Mesenteric fat pad (tissue), 1 donor: ENCODE results near the gene TRPV5. TPM values are rescaled to one million over a fixed set of nuclear protein-coding genes. Genes with fewer than 3 reads are reported as not detected.

Experiments
- DNase-seq: peaks from one replicate; pipeline ENCODE4 v3.0.0-alpha.2; 2020; ENCODE audit warnings: low spot score
- total RNA-seq: library from RNA; stranded (reverse); fragmentation: NEBNext Ultra II Directional; extraction: Animal tissue kit (Norgen Biotek cat#: 25700); gene quantifications from one replicate; pipeline ENCODE4 v1.2.1, GENCODE V29; 2021
- donor health status: DM: yes; HTN: yes; CAD: no.

The TRPV5 gene
- total RNA-seq, 1 donor from 2014 or later, result not detected

GRCh38 chr7:142941541-142941940, 8.0 kb upstream of the TRPV5 start:
- DNase-seq, result no peak

GRCh38 chr7:142940966-142941535, 7.5 kb upstream of the TRPV5 start:
- no peak for DNase-seq

- DNase-seq, result no peak
Observed at GRCh38 chr7:142939226-142939910, 5.8 kb upstream of the TRPV5 start, which contains the start of gene LLCFC1. TSS of gene LLCFC1 (plus strand) at chr7:142939484. CDS start at chr7:142939622, 138 bp downstream.

- DNase-seq, result no peak
Observed at GRCh38 chr7:142938611-142939010, 5.1 kb upstream of the TRPV5 start.

GRCh38 chr7:142935941-142936565, 2.5 kb upstream of the TRPV5 start:
- no peak for DNase-seq

GRCh38 chr7:142934056-142934455, 510 bp upstream of the TRPV5 start:
- no peak for DNase-seq

GRCh38 chr7:142933092-142933475, 462 bp downstream of the TRPV5 start:
- no peak for DNase-seq

GRCh38 chr7:142932386-142933091, 1.0 kb downstream of the TRPV5 start:
- no peak for DNase-seq

- DNase-seq, result no peak
Observed at GRCh38 chr7:142930126-142930730, 3.3 kb downstream of the TRPV5 start.

GRCh38 chr7:142927949-142928348, 5.6 kb downstream of the TRPV5 start:
- DNase-seq, result no peak

- no peak for DNase-seq
Observed at GRCh38 chr7:142927085-142927745, 6.3 kb downstream of the TRPV5 start.

GRCh38 chr7:142925413-142925812, 8.1 kb downstream of the TRPV5 start:
- DNase-seq, result no peak

- no peak for DNase-seq
Observed at GRCh38 chr7:142923391-142923790, 10.2 kb downstream of the TRPV5 start.

- no peak for DNase-seq
Observed at GRCh38 chr7:142919656-142920055, 13.9 kb downstream of the TRPV5 start.

- DNase-seq, result no peak
Observed at GRCh38 chr7:142918901-142919300, 14.6 kb downstream of the TRPV5 start.

GRCh38 chr7:142917447-142917846, 16.1 kb downstream of the TRPV5 start:
- DNase-seq, result no peak

- no peak for DNase-seq
Observed at GRCh38 chr7:142916508-142916907, 17.0 kb downstream of the TRPV5 start.

- no peak for DNase-seq
Observed at GRCh38 chr7:142915315-142915714, 18.2 kb downstream of the TRPV5 start.

- no peak for DNase-seq
Observed at GRCh38 chr7:142914121-142914520, 19.4 kb downstream of the TRPV5 start.

- DNase-seq, result no peak
Observed at GRCh38 chr7:142913566-142913965, 20.0 kb downstream of the TRPV5 start.

GRCh38 chr7:142913051-142913450, 20.5 kb downstream of the TRPV5 start:
- DNase-seq, result no peak
